Parathyroid adenoma (tissue), 2 donors: ENCODE measurements around the gene MTERF4.

Experiments
- H2AFZ ChIP-seq: fragments of 300-600 bp; sonication (generic); one replicate; pipeline ENCODE4 v1.7.0; 2017; ENCODE audit warnings: antibody characterized with exemption, mild to moderate bottlenecking
- H3K27ac ChIP-seq: fragments of 300-600 bp; sonication (generic); one replicate; pipeline ENCODE4 v1.7.0; 2017
- H3K27me3 ChIP-seq: fragments of 300-600 bp; sonication (generic); one replicate; pipeline ENCODE4 v1.7.0; 2017; ENCODE audit warnings: low read length; ENCODE audit not compliant: control insufficient read depth, insufficient read depth
- H3K36me3 ChIP-seq: fragments of 300-600 bp; sonication (generic); one replicate; pipeline ENCODE4 v1.7.0; 2017; ENCODE audit warnings: low read length; ENCODE audit not compliant: control insufficient read depth, insufficient read depth
- H3K4me1 ChIP-seq: fragments of 300-600 bp; sonication (generic); one replicate; pipeline ENCODE4 v1.7.0; 2017; ENCODE audit warnings: control low read depth
- H3K4me2 ChIP-seq: fragments of 300-600 bp; sonication (generic); one replicate; pipeline ENCODE4 v1.7.0; 2017; ENCODE audit warnings: low read length
- H3K4me3 ChIP-seq: fragments of 300-600 bp; sonication (generic); one replicate; pipeline ENCODE4 v1.7.0; 2017; ENCODE audit warnings: low read depth, low read length
- H3K79me2 ChIP-seq: fragments of 300-600 bp; sonication (generic); one replicate; pipeline ENCODE4 v1.7.0; 2017; ENCODE audit warnings: control low read depth
- H3K9ac ChIP-seq: fragments of 300-600 bp; sonication (generic); one replicate; pipeline ENCODE4 v1.7.0; 2017; ENCODE audit warnings: mild to moderate bottlenecking
- H3K9me3 ChIP-seq: fragments of 300-600 bp; sonication (generic); one replicate; pipeline ENCODE4 v1.7.0; 2017; ENCODE audit warnings: low read length; ENCODE audit not compliant: control insufficient read depth
- CTCF ChIP-seq: fragments of 300-600 bp; sonication (generic); IDR thresholded peaks from one replicate; pipeline ENCODE4 v1.7.0; 2017; ENCODE audit warnings: antibody characterized with exemption, mild to moderate bottlenecking
- donor health status: primary hyperparathyroidism.

Gene MTERF4

GRCh38 chr2:241139531-241140444 lies 37.7 kb upstream of the MTERF4 start:
- Histone ChIP-seq H3K4me3 (no peak overlapping the region), H3K36me3 (no peaks in the 10 kb centered on the region), H3K4me2 (no peak overlapping the region), H3K79me2 (no peaks in the 10 kb centered on the region), H3K27me3 (no peaks in the 10 kb centered on the region), H3K9ac (no peak overlapping the region), H2AFZ (no peak overlapping the region), H3K4me1 (no peaks in the 10 kb centered on the region), H3K27ac (no peak overlapping the region), H3K9me3 (no peaks in the 10 kb centered on the region)
- no peak for TF ChIP-seq CTCF

GRCh38 chr2:241138471-241138870 lies 36.4 kb upstream of the MTERF4 start:
- H3K79me2 ChIP-seq: no peaks in the 10 kb centered on the region
- no peaks in the 10 kb centered on the region for H3K4me1 ChIP-seq
- no peak overlapping the region for H3K9ac ChIP-seq
- no peaks in the 10 kb centered on the region for H3K27me3 ChIP-seq
- H3K9me3 ChIP-seq: no peaks in the 10 kb centered on the region
- no peak overlapping the region for H3K4me2 ChIP-seq
- H2AFZ ChIP-seq: no peak overlapping the region
- H3K4me3 ChIP-seq: no peak overlapping the region
- TF ChIP-seq CTCF: no peak
- no peaks in the 10 kb centered on the region for H3K36me3 ChIP-seq
- H3K27ac ChIP-seq: no peak overlapping the region

- Histone ChIP-seq H3K79me2 (no peaks in the 10 kb centered on the region), H3K4me1 (no peaks in the 10 kb centered on the region), H3K9me3 (no peaks in the 10 kb centered on the region), H3K4me2 (no peak overlapping the region), H3K36me3 (no peaks in the 10 kb centered on the region), H3K9ac (no peak overlapping the region), H3K27ac (no peak overlapping the region), H3K27me3 (no peaks in the 10 kb centered on the region), H3K4me3 (no peak overlapping the region), H2AFZ (no peak overlapping the region)
- TF ChIP-seq CTCF: no peak
These were observed 35.4 kb upstream of the MTERF4 start for GRCh38 chr2:241137276-241138190.

- H3K27ac ChIP-seq: no peak overlapping the region
- H3K4me2 ChIP-seq: no peak overlapping the region
- TF ChIP-seq CTCF: no peak
- H3K27me3 ChIP-seq: no peaks in the 10 kb centered on the region
- H2AFZ ChIP-seq: no peak overlapping the region
- no peaks in the 10 kb centered on the region for H3K79me2 ChIP-seq
- H3K9ac ChIP-seq: no peak overlapping the region
- H3K36me3 ChIP-seq: no peaks in the 10 kb centered on the region
- H3K4me1 ChIP-seq: no peaks in the 10 kb centered on the region
- no peaks in the 10 kb centered on the region for H3K9me3 ChIP-seq
- H3K4me3 ChIP-seq: no peak overlapping the region
These were observed 34.7 kb upstream of the MTERF4 start for GRCh38 chr2:241136661-241137260.
